VCaP (cell line): ENCODE measurements around the gene UNC5C.

Experiments
- H3K27ac ChIP-seq: fragments of 450-650 bp; 2 replicates; pipeline ENCODE4 v1.5.1; 2017
- TF ChIP-seq, protein P1 (sequence below): fragments of 450-650 bp; conservative IDR thresholded peaks from 2 replicates; pipeline ENCODE4 v1.5.1; 2017; ENCODE audit warnings: mild to moderate bottlenecking, moderate library complexity

UNC5C gene

DNA sequence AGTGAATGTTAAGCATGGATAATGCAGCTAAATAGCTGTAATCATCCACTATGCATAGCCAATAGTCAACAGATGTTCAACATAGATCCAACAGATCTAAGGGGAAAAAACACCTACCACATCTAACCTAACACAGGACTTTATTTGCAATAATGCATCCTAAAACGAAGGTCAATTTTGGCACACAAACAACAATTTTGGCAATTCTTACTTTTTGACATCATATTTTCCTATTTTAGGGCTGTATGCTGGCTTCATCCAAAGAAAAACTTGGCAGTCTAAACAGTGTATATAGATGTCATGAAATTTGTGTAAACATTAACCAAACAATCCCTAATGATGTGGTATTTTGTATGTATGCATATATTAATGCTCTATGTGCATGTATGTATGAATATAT is 33.2 kb downstream of the UNC5C start:
- H3K27ac ChIP-seq: no peak overlapping the region
- TF ChIP-seq, protein P1, sequence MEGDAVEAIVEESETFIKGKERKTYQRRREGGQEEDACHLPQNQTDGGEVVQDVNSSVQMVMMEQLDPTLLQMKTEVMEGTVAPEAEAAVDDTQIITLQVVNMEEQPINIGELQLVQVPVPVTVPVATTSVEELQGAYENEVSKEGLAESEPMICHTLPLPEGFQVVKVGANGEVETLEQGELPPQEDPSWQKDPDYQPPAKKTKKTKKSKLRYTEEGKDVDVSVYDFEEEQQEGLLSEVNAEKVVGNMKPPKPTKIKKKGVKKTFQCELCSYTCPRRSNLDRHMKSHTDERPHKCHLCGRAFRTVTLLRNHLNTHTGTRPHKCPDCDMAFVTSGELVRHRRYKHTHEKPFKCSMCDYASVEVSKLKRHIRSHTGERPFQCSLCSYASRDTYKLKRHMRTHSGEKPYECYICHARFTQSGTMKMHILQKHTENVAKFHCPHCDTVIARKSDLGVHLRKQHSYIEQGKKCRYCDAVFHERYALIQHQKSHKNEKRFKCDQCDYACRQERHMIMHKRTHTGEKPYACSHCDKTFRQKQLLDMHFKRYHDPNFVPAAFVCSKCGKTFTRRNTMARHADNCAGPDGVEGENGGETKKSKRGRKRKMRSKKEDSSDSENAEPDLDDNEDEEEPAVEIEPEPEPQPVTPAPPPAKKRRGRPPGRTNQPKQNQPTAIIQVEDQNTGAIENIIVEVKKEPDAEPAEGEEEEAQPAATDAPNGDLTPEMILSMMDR: no peak

DNA sequence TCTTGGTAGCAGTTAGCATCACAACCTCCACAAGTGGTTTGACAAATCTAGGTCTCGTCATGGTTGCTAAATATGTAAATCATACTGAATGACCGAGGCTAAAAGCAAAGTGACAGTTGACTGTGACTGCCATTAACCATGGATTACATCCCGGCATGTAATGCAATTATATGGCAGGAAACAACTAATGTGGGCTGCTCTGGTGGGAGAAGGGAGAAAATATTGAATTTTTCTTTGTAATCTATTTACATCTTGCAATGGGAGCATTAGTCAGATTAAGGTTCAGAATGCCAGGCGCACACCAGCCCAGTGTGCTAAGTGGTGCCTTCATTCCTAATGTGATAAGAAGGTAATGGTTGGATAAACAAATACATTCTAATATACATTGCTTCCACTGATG is 35.8 kb downstream of the UNC5C start:
- TF ChIP-seq, protein P1: no peak
- no peak overlapping the region for H3K27ac ChIP-seq

DNA sequence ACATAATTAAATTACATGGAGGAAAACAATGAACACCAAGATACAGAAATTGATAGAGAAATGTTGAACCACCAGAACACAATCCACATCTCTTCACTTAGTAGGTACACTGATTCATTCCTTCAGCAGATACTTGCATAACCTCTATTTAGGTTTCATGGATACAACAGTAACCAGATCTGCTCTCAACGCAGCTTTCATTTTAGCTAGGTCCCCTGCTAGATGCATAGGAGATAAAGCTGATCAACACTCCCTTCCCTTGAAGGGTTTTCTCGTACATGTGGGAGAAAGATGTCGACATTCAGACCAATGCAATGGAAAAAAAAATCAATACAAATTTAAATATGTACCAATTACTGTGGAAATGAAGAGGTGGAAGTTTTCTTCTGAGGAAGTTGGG is 37.3 kb downstream of the UNC5C start:
- TF ChIP-seq, protein P1: no peak
- no peak overlapping the region for H3K27ac ChIP-seq

DNA sequence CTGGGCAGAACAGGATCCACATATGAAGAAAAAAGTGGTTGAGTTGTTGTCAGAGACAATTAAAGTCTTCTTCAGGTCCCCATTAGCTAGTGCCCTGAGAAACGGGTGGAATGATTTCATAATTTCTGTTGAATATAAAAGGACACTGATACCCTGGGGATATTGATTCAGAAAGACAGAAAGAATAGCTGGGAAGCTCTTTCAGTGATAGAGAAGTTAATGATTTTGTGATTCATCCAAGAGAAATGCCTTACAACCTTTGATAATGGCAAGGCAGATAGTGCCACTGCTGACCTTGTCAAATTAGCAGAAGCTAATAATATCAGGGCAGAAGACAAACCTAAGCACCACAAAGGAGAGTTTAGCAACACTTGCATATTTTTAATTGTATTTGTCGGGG is 37.9 kb downstream of the UNC5C start:
- TF ChIP-seq, protein P1: no peak

DNA sequence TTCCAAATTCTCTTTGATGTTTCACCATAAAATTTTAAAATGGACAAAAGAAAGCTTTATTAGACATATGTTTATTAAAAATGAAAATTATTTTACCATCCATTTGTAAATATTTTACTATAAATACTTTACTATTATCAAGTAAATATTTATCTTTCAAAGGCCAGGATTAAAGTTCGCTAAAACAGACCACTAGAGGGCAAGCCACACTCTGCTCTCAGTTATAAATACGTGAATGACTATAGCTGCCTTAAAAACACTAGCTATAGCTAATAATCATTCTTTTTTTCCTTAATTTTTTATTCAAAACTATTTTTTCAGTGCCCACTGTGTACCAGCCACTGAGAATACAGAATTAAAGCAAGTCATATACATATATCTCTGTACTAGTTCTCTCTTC is 38.6 kb downstream of the UNC5C start:
- TF ChIP-seq, protein P1: peak; percentile 86
- no peak overlapping the region for H3K27ac ChIP-seq

More for the DNA sequence above, 37.9 kb downstream of the UNC5C start:
- no peak overlapping the region for H3K27ac ChIP-seq

DNA sequence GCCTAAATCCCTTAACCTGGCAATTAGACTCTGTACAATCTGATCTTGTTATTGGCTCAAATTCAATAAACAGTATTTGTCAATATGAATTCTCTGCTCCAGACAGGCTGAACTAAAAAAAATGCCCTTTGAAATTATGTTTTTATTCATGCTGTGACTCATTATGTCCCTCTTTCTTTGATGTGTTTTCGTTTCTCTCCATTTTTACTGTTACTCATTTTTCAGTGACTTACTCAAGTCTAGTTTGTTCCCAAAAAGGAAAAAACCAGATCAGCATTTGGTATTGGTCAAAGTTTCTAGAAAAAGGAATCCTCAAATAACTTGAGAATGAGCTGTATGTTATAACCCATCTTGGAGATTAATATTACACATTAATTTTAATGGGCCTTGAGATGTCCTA is 40.4 kb downstream of the UNC5C start:
- TF ChIP-seq, protein P1: no peak
- H3K27ac ChIP-seq: no peak overlapping the region

DNA sequence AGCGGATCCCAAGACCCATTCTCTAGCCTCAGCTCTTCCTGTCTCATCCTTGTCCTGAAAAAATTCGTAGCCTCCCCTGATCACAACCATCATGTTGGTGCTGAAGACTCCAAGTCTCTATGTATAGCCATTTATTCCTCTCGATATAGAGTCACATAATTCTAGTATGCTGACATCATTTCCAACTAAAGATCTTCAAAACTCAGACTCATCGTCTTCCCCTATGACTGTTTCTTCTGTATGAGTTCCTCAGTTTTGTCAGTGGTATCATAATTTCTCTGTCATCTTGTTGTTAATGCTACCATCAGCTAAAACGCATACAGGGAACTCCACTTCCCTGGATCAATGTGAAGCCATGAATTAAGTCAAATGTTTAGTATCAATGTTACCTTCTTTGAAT is 41.2 kb downstream of the UNC5C start:
- H3K27ac ChIP-seq: no peak overlapping the region
- TF ChIP-seq, protein P1: no peak

DNA sequence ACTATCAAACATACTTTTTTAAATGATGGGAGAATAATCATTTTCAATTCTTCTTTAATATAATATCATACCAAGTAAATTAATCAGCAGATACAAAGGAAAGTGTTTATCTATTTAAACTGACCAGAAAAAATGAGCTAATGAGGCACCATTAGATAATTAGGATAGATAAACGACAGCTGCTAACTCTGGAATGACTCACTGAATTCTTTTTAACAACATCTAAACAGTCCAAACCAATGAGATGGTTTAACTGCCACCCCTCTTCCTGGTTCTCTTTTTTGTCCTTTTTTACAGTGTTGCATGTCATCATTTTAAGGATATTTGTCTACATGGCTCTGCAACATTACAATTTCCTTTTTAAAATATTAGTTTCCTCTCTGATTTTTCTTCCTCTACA is 41.6 kb downstream of the UNC5C start:
- TF ChIP-seq, protein P1: no peak

More for the DNA sequence above, 41.6 kb downstream of the UNC5C start:
- H3K27ac ChIP-seq: no peak overlapping the region
